HEK293 (cell line): ENCODE data around the gene WDR18.

Source experiments
- CTCF ChIA-PET: fragments of 350-600 bp; formaldehyde crosslinking; extraction: SDS; loops from one replicate; lab custom pipeline; 2021; ENCODE audit warnings: antibody characterized with exemption; lab: Yijun Ruan, JAX
- POLR2A ChIA-PET: fragments of 300-600 bp; formaldehyde crosslinking; extraction: SDS; loops from one replicate; lab custom pipeline; 2020; ENCODE audit warnings: antibody characterized with exemption, inconsistent platforms; lab: Yijun Ruan, JAX
- H3K27ac ChIP-seq: fragments of 200-500 bp; sonication (Bioruptor generic); 2 replicates; pipeline ENCODE4 v1.5.1; 2014; ENCODE audit warnings: low read depth, low read length, control low read depth, inconsistent platforms; ENCODE audit errors: extremely low read depth
- H3K36me3 ChIP-seq, 2 experiments: fragments of 200-500 bp in 1 of 2; sonication (Bioruptor generic) in 1 of 2; 1 replicate in 1 of 2; 2 replicates in 1 of 2; pipeline ENCODE4 v1.5.1; 2014 to 2017; ENCODE audit warnings: inconsistent platforms in 2 of 2, low read length in 2 of 2; ENCODE audit not compliant: control insufficient read depth in 2 of 2, insufficient read depth in 1 of 2
- H3K4me1 ChIP-seq: fragments of 200-500 bp; sonication (Bioruptor generic); 2 replicates; pipeline ENCODE4 v1.5.1; 2014; ENCODE audit warnings: mild to moderate bottlenecking, low read length, inconsistent platforms; ENCODE audit not compliant: control insufficient read depth, insufficient read depth
- H3K4me3 ChIP-seq: 2 replicates; pipeline ENCODE4 v1.5.1; 2011; ENCODE audit warnings: low read depth, mild to moderate bottlenecking, control low read depth, low read length, moderate library complexity
- H3K9me3 ChIP-seq: fragments of 200-500 bp; sonication (Bioruptor generic); 2 replicates; pipeline ENCODE4 v1.5.1; 2014; ENCODE audit warnings: low read depth, low read length, inconsistent platforms; ENCODE audit not compliant: control insufficient read depth, insufficient read depth
- KLF10 ChIP-seq: fragments of 450-650 bp; IDR thresholded peaks from 2 replicates; pipeline ENCODE4 v1.5.1; 2018; ENCODE audit warnings: missing biosample characterization, mild to moderate bottlenecking, missing genetic modification characterization
- RBAK ChIP-seq: fragments of 450-650 bp; formaldehyde crosslinking; IDR thresholded peaks from 2 replicates; pipeline ENCODE4 v1.5.1; 2016; ENCODE audit warnings: missing biosample characterization, missing genetic modification characterization
- TCF7L2 ChIP-seq: IDR thresholded peaks from 2 replicates; pipeline ENCODE4 v1.6.1; 2011; ENCODE audit warnings: low read depth, mild to moderate bottlenecking, inconsistent platforms, low read length, moderate library complexity, borderline replicate concordance
- ZBTB8A ChIP-seq: fragments of 450-650 bp; formaldehyde crosslinking; IDR thresholded peaks from 2 replicates; pipeline ENCODE4 v1.5.1; 2016; ENCODE audit warnings: missing biosample characterization, missing genetic modification characterization
- ZFHX2 ChIP-seq: fragments of 450-650 bp; formaldehyde crosslinking; conservative IDR thresholded peaks from 2 replicates; pipeline ENCODE4 v1.5.1; 2016; ENCODE audit warnings: missing biosample characterization, missing genetic modification characterization
- ZNF112 ChIP-seq: fragments of 450-650 bp; formaldehyde crosslinking; IDR thresholded peaks from 2 replicates; pipeline ENCODE4 v1.5.0; 2017; ENCODE audit warnings: missing biosample characterization, missing genetic modification characterization
- ZNF146 ChIP-seq: fragments of 450-650 bp; formaldehyde crosslinking; IDR thresholded peaks from 2 replicates; pipeline ENCODE4 v1.5.1; 2016; ENCODE audit warnings: missing biosample characterization, missing genetic modification characterization
- ZNF16 ChIP-seq: fragments of 450-650 bp; formaldehyde crosslinking; IDR thresholded peaks from 2 replicates; pipeline ENCODE4 v1.5.1; 2016; ENCODE audit warnings: low read depth, missing biosample characterization, missing genetic modification characterization
- ZNF2 ChIP-seq: fragments of 450-650 bp; formaldehyde crosslinking; IDR thresholded peaks from 2 replicates; pipeline ENCODE4 v1.5.1; 2016; ENCODE audit warnings: missing biosample characterization, missing genetic modification characterization
- ZNF202 ChIP-seq: fragments of 450-650 bp; formaldehyde crosslinking; IDR thresholded peaks from 2 replicates; pipeline ENCODE4 v1.5.1; 2016; ENCODE audit warnings: missing biosample characterization, missing genetic modification characterization, borderline replicate concordance
- ZNF221 ChIP-seq: fragments of 450-650 bp; formaldehyde crosslinking; IDR thresholded peaks from 2 replicates; pipeline ENCODE4 v1.5.1; 2017; ENCODE audit warnings: missing biosample characterization, missing genetic modification characterization, borderline replicate concordance
- ZNF48 ChIP-seq: fragments of 450-650 bp; formaldehyde crosslinking; IDR thresholded peaks from 2 replicates; pipeline ENCODE4 v1.5.1; 2016; ENCODE audit warnings: missing biosample characterization, missing genetic modification characterization
- ZNF501 ChIP-seq: fragments of 450-650 bp; formaldehyde crosslinking; IDR thresholded peaks from 2 replicates; pipeline ENCODE4 v1.5.1; 2016; ENCODE audit warnings: missing biosample characterization, missing genetic modification characterization
- ZNF664 ChIP-seq: fragments of 450-650 bp; formaldehyde crosslinking; IDR thresholded peaks from 2 replicates; pipeline ENCODE4 v1.5.1; 2016; ENCODE audit warnings: missing biosample characterization, missing genetic modification characterization
- ZNF830 ChIP-seq: fragments of 450-650 bp; IDR thresholded peaks from 2 replicates; pipeline ENCODE4 v1.5.0; 2018; ENCODE audit warnings: missing biosample characterization, missing genetic modification characterization, low read depth, mild to moderate bottlenecking, moderate library complexity
- ZNF837 ChIP-seq: fragments of 450-650 bp; formaldehyde crosslinking; IDR thresholded peaks from 2 replicates; pipeline ENCODE4 v1.5.1; 2016; ENCODE audit warnings: missing biosample characterization, missing genetic modification characterization
- TF ChIP-seq, protein P1 (sequence below): fragments of 450-650 bp; formaldehyde crosslinking; IDR thresholded peaks from 2 replicates; pipeline ENCODE4 v1.5.1; 2016; ENCODE audit warnings: missing biosample characterization, missing genetic modification characterization
- TF ChIP-seq, protein P2 (sequence below): fragments of 450-650 bp; formaldehyde crosslinking; IDR thresholded peaks from 2 replicates; pipeline ENCODE4 v1.5.1; 2016; ENCODE audit warnings: missing biosample characterization, missing genetic modification characterization
- TF ChIP-seq, protein P3 (sequence below): fragments of 450-650 bp; formaldehyde crosslinking; IDR thresholded peaks from 2 replicates; pipeline ENCODE4 v1.5.1; 2017; ENCODE audit warnings: missing biosample characterization, missing genetic modification characterization
- TF ChIP-seq, protein P4 (sequence below): fragments of 450-650 bp; formaldehyde crosslinking; IDR thresholded peaks from 2 replicates; pipeline ENCODE4 v1.5.1; 2017; ENCODE audit warnings: missing biosample characterization, missing genetic modification characterization

Gene WDR18

DNA sequence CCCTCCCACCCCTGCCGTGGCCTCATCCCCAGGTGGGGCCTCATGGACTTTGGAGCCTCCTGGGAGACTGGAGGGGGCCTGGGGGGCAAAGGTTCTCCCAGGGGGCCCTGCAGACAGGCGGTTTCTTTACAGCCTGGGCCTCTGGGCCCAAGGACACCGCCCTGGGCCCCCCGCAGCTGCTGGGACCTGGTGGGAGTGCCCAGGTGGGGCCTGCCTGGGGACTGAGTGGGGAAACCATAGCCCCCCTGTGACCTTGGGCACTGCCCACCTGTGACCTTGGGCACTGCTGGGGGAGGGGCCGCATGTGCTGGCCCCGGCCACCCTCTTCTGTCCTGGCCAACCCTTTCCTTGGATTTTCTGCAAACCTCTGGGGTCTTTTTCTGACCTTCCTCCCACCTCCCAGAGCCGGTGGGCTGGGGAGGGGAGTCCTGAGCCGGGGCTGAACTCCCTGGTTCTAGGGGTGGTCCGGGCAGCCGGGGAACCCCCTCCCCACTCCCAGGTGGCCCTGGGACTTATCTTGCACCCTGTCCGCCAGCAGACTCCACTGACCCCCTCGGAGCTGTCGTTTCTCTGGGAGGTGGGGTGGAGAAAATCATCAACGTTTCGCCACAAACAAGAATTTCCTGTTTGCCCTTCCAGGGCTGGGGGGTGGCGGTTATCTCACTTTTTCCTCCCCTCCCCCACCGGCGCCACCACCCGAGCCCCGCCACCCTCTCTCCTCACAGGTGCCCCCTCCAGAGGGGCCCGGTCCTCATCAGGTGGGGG is 31.3 kb upstream of the WDR18 start (continued):
- TF ChIP-seq ZNF501 (tag by site-specific recombination) (no peak), ZNF16 (tag by site-specific recombination) (no peak), ZNF146 (tag by site-specific recombination) (no peak), ZNF837 (tag by site-specific recombination) (no peak), ZNF221 (tag by site-specific recombination) (no peak), ZNF112 (tag by site-specific recombination) (no peak), KLF10 (no peak)
- TF ChIP-seq, protein P1, sequence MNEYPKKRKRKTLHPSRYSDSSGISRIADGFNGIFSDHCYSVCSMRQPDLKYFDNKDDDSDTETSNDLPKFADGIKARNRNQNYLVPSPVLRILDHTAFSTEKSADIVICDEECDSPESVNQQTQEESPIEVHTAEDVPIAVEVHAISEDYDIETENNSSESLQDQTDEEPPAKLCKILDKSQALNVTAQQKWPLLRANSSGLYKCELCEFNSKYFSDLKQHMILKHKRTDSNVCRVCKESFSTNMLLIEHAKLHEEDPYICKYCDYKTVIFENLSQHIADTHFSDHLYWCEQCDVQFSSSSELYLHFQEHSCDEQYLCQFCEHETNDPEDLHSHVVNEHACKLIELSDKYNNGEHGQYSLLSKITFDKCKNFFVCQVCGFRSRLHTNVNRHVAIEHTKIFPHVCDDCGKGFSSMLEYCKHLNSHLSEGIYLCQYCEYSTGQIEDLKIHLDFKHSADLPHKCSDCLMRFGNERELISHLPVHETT, result no peak

DNA sequence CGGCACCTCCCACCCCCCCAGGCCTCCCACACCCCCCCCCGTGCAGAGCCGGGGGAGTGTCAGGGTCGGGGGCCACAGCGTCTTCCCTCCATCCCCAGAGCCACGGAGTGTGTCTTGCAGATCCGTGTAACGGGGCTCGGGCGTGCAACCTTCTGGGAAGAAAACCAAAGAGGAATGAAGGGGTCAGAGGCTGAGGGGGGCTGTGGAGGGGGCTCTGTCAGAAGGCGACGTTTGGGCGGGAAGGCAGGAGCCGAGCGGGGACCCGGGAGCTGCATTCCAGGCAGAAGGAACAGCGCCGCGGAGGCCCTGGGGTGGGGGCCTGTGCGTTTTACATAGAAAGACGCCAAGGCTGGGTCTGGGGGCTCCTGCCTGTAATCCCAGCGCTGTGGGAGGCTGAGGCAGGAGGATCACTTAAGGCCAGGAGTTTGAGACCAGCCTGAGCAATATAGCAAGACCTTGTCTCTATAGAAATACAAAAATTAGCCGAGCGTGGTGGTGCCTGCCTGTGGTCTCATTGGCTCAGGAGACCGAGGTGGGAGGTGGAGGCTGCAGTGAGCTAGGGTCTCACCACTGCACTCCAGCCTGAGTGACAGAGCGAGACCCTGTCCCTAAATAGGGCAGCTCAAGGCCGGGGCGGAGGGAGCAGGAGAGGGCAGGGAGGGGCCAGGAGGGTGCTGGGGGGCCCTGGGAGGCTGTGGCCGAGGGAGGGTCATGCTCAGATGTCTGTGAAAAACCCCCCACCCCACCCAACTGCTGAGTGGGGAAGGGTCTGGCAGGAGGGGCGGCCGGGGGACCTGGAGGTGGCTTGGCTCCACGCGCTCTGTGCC is 30.5 kb upstream of the WDR18 start:
- H3K36me3 ChIP-seq, result no peaks in the 10 kb centered on the region
- H3K9me3 ChIP-seq, result no peaks in the 10 kb centered on the region
- CTCF ChIA-PET, result no interaction called here
- no peak overlapping the region for H3K4me3 ChIP-seq
- TF ChIP-seq ZNF48, result no peak
- no peak for TF ChIP-seq TCF7L2
- TF ChIP-seq, protein P2, sequence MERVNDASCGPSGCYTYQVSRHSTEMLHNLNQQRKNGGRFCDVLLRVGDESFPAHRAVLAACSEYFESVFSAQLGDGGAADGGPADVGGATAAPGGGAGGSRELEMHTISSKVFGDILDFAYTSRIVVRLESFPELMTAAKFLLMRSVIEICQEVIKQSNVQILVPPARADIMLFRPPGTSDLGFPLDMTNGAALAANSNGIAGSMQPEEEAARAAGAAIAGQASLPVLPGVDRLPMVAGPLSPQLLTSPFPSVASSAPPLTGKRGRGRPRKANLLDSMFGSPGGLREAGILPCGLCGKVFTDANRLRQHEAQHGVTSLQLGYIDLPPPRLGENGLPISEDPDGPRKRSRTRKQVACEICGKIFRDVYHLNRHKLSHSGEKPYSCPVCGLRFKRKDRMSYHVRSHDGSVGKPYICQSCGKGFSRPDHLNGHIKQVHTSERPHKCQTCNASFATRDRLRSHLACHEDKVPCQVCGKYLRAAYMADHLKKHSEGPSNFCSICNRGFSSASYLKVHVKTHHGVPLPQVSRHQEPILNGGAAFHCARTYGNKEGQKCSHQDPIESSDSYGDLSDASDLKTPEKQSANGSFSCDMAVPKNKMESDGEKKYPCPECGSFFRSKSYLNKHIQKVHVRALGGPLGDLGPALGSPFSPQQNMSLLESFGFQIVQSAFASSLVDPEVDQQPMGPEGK (tag by site-specific recombination), result peak; percentile 27
- TF ChIP-seq ZFHX2 (tag by site-specific recombination), result peak; percentile 44
- TF ChIP-seq, all 188 proteins: peak for 2
- POLR2A ChIA-PET, result interaction anchor here (0.6 kb wide), 1 partner anchor 1978 kb away, joined by 4 read pairs; no protein-coding TSS in a partner anchor
- H3K4me1 ChIP-seq, result no peaks in the 10 kb centered on the region
- H3K27ac ChIP-seq, result no peak overlapping the region

DNA sequence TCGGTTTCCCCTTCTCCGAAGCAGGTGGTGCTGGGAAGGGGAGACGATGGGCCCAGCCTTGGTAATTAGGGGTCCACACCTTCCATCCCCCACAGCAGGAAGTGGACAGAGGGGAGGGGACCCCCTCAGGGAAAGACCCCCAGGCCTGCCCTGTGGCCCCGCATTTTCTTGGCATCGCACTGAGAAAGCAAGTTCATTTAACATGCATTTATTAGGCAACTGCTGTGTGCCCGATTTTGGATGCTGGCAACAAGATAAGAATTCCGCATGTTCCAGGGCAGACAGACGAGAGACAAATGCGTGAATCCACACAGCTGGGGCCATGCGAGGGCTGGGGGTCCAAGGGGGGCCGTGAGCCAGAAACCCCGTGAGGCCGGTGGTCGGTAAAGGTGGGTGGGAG is 29.9 kb upstream of the WDR18 start:
- POLR2A ChIA-PET, result no interaction called here
- H3K27ac ChIP-seq, result no peak overlapping the region
- H3K36me3 ChIP-seq, result no peaks in the 10 kb centered on the region
- H3K4me1 ChIP-seq, result no peaks in the 10 kb centered on the region
- CTCF ChIA-PET, result no interaction called here
- no peaks in the 10 kb centered on the region for H3K9me3 ChIP-seq
- TF ChIP-seq ZNF202 (tag by site-specific recombination) (no peak), ZBTB8A (tag by site-specific recombination) (no peak), ZNF2 (tag by site-specific recombination) (no peak), ZNF664 (peak; percentile 23; the same call in 1 of the 2 replicates), ZNF830 (tag by site-specific recombination) (no peak), RBAK (tag by site-specific recombination) (no peak)
- TF ChIP-seq, protein P3, sequence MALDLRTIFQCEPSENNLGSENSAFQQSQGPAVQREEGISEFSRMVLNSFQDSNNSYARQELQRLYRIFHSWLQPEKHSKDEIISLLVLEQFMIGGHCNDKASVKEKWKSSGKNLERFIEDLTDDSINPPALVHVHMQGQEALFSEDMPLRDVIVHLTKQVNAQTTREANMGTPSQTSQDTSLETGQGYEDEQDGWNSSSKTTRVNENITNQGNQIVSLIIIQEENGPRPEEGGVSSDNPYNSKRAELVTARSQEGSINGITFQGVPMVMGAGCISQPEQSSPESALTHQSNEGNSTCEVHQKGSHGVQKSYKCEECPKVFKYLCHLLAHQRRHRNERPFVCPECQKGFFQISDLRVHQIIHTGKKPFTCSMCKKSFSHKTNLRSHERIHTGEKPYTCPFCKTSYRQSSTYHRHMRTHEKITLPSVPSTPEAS (tag by site-specific recombination), result no peak
- TF ChIP-seq, protein P4, sequence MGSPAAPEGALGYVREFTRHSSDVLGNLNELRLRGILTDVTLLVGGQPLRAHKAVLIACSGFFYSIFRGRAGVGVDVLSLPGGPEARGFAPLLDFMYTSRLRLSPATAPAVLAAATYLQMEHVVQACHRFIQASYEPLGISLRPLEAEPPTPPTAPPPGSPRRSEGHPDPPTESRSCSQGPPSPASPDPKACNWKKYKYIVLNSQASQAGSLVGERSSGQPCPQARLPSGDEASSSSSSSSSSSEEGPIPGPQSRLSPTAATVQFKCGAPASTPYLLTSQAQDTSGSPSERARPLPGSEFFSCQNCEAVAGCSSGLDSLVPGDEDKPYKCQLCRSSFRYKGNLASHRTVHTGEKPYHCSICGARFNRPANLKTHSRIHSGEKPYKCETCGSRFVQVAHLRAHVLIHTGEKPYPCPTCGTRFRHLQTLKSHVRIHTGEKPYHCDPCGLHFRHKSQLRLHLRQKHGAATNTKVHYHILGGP (tag by site-specific recombination), result no peak
- H3K4me3 ChIP-seq, result no peak overlapping the region
